Activated naive CD8-positive, alpha-beta T cell treated with anti-CD3 and anti-CD28 coated beads, Interleukin-2, amount 10 ng/mL, durations not matched to agents 7 days and 5 days (primary cell): ENCODE measurements around the gene KIF17. TPM values are rescaled to one million over a fixed set of nuclear protein-coding genes. Genes with fewer than 3 reads are reported as not detected.
A peak's percentile ranks its signal among the peaks of the same experiment; 100 is the strongest.

Experiments used
- ATAC-seq: fragments of 150-1000 bp; cut with Tn5 transposase; one replicate; pipeline ENCODE4 v1.10.0; 2021; ENCODE audit warnings: low read depth, moderate library complexity
- POLR2A ChIA-PET: fragments of 350-600 bp; sonication (Branson Sonifier 250); formaldehyde crosslinking; loops from one replicate; lab custom pipeline; 2021; ENCODE audit warnings: antibody characterized with exemption; lab: Charles Lee
- DNase-seq: peaks from one replicate; pipeline ENCODE4 v3.0.0; 2021
- H3K27ac Mint-ChIP-seq: one replicate; pipeline ENCODE4 v1.8.0; 2022; ENCODE audit warnings: mild to moderate bottlenecking, mixed read lengths
- H3K27me3 Mint-ChIP-seq: one replicate; pipeline ENCODE4 v1.8.0; 2022; ENCODE audit warnings: mild to moderate bottlenecking, moderate library complexity, mixed read lengths
- H3K36me3 Mint-ChIP-seq: one replicate; pipeline ENCODE4 v1.8.0; 2021; ENCODE audit warnings: mild to moderate bottlenecking, mixed read lengths
- H3K4me1 Mint-ChIP-seq: one replicate; pipeline ENCODE4 v1.8.0; 2021; ENCODE audit warnings: mixed read lengths
- H3K4me3 Mint-ChIP-seq: one replicate; pipeline ENCODE4 v1.8.0; 2022; ENCODE audit warnings: mild to moderate bottlenecking, moderate library complexity, mixed read lengths
- H3K9me3 Mint-ChIP-seq: one replicate; pipeline ENCODE4 v1.8.0; 2021; ENCODE audit warnings: mixed read lengths
- total RNA-seq, 2 experiments: library from RNA; stranded (reverse); gene quantifications; one replicate each; pipeline ENCODE4 v1.2.3, GENCODE V29; 2021

KIF17 gene
- total RNA-seq, 2 experiments from 2014 or later, result not detected

GRCh38 chr1:20711285-20712214, 6.3 kb downstream of the KIF17 start:
- peaks cover 16% of the 10 kb centered on the region for H3K27me3 Mint-ChIP-seq
- POLR2A ChIA-PET, result no interaction called here
- ATAC-seq (peak; percentile 14), DNase-seq (no peak)
- H3K9me3 Mint-ChIP-seq, result no peaks in the 10 kb centered on the region
- no peaks in the 10 kb centered on the region for H3K36me3 Mint-ChIP-seq
- H3K4me1 Mint-ChIP-seq, result no peaks in the 10 kb centered on the region
- H3K4me3 Mint-ChIP-seq, result no peak overlapping the region
- H3K27ac Mint-ChIP-seq, result no peak overlapping the region

- ATAC-seq, result no peak
- Mint-ChIP-seq H3K36me3 (no peaks in the 10 kb centered on the region), H3K4me1 (no peaks in the 10 kb centered on the region), H3K27ac (no peak overlapping the region), H3K9me3 (no peaks in the 10 kb centered on the region), H3K4me3 (no peak overlapping the region), H3K27me3 (peaks cover 7% of the 10 kb centered on the region)
- POLR2A ChIA-PET, result no interaction called here
- DNase-seq, result no peak
These were observed 7.1 kb downstream of the KIF17 start for GRCh38 chr1:20710469-20711284.

GRCh38 chr1:20709868-20710267, 7.9 kb downstream of the KIF17 start:
- POLR2A ChIA-PET, result no interaction called here
- H3K36me3 Mint-ChIP-seq, result no peaks in the 10 kb centered on the region
- no peaks in the 10 kb centered on the region for H3K4me1 Mint-ChIP-seq
- no peak for ATAC-seq
- no peak overlapping the region for H3K27ac Mint-ChIP-seq
- no peak for DNase-seq
- no peaks in the 10 kb centered on the region for H3K9me3 Mint-ChIP-seq
- H3K4me3 Mint-ChIP-seq, result no peak overlapping the region
- peaks cover 2% of the 10 kb centered on the region for H3K27me3 Mint-ChIP-seq

- POLR2A ChIA-PET, result no interaction called here
- Mint-ChIP-seq H3K36me3 (no peaks in the 10 kb centered on the region), H3K4me3 (no peak overlapping the region), H3K4me1 (no peaks in the 10 kb centered on the region), H3K9me3 (no peaks in the 10 kb centered on the region), H3K27me3 (peaks cover 2% of the 10 kb centered on the region), H3K27ac (no peak overlapping the region)
- ATAC-seq, result no peak
- no peak for DNase-seq
These were observed 8.9 kb downstream of the KIF17 start for GRCh38 chr1:20708891-20709290.

GRCh38 chr1:20708057-20708456, 9.8 kb downstream of the KIF17 start:
- H3K9me3 Mint-ChIP-seq, result no peaks in the 10 kb centered on the region

DNA sequence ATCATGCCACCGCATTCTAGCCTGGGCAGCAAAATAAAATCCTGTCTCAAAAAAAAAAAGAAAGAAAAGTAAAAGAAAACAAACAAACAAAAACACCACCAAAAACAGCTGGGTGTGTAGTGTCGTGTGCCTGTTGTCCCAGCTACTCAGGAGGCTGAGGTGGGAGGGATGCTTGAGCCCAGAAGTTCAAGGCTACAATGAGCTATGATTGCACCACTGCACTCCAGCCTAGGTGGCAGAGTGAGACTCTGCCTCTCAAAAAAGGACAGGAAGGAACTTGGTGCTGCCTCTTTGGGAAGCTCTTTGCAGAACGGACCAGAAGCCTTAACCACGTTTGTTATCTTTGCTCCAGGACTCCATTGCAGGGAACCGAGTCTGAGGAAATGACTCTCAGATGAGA, 11.0 kb downstream of the KIF17 start:
- Mint-ChIP-seq H3K9me3 (no peaks in the 10 kb centered on the region), H3K4me1 (no peaks in the 10 kb centered on the region), H3K27me3 (peaks cover 2% of the 10 kb centered on the region), H3K36me3 (no peaks in the 10 kb centered on the region), H3K4me3 (no peak overlapping the region), H3K27ac (no peak overlapping the region)
- DNase-seq, result no peak
- no peak for ATAC-seq
- POLR2A ChIA-PET, result no interaction called here

More at GRCh38 chr1:20708057-20708456, 9.8 kb downstream of the KIF17 start:
- POLR2A ChIA-PET, result no interaction called here
- ATAC-seq (no peak), DNase-seq (no peak)
- Mint-ChIP-seq H3K4me3 (no peak overlapping the region), H3K4me1 (no peaks in the 10 kb centered on the region), H3K27me3 (peaks cover 1% of the 10 kb centered on the region), H3K36me3 (no peaks in the 10 kb centered on the region), H3K27ac (no peak overlapping the region)

DNA sequence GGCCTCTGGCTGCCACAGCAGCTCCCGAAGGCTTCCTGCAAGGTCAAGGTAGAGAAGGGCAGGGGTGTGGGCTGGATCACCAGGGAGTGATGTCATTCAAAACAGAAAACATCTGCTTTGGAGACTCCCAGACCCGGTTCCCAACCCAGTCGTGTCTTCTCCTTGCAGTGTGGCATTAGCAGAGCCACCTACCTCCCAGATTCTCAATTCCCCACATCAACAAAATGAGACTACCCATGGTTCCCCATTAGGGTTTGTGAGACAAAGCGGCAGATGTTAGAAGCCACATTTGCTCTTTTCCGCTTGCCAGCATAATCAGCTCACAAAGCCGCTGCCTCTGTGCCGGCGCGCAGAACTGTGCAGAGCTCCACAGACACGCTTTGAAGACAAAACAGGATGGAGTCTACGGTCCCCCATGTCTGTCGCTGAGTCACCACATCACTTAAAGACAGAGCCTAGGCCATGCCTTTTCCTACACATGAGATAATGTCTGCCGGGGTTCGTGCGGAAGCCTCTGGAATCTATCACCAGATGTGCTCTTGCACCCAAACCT, 12.5 kb downstream of the KIF17 start:
- DNase-seq (no peak), ATAC-seq (no peak)
- H3K27ac Mint-ChIP-seq, result no peak overlapping the region
- H3K4me3 Mint-ChIP-seq, result no peak overlapping the region
- no peaks in the 10 kb centered on the region for H3K36me3 Mint-ChIP-seq
- H3K27me3 Mint-ChIP-seq, result peaks cover 2% of the 10 kb centered on the region
- POLR2A ChIA-PET, result no interaction called here
- no peaks in the 10 kb centered on the region for H3K4me1 Mint-ChIP-seq
- no peaks in the 10 kb centered on the region for H3K9me3 Mint-ChIP-seq

DNA sequence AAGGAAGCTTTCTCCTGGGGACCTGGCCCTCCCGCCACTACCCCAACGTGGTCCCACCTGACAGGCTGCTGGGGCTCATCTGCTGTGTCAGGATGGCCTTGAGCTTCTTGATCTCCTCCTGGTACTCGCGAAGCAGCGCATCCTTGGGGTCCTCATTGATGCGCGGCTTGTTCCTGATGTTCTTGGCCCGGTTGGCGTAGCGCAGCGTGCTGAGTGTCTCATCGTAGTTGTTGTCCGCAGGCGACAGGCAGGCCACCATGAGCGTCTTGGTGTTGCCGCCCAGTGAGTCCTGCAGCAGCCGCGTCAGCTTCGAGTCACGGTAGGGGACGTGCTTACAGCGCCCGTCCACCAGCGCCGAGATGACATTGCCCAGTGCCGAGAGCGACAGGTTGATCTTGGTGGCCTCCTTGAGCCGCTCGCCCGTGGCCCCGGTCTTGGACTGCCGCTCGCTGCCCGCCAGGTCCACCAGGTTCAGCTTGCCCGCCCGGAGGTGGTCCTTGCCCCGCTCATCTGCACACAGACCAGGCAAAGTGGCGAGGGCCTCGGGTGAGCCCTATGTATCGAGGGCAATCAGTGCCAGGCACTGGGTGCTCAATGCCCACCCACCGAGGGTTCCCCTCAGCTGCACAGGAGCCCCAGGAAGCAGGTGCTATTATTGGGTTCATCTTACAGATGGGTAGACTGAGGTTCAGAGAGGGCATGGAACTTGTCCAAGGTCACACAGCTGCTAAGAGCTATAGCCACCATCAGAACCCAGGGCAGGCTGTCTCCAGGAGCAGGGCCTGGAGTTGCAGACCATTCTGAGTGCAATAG, 13.2 kb downstream of the KIF17 start:
- H3K9me3 Mint-ChIP-seq, result no peaks in the 10 kb centered on the region
- H3K4me3 Mint-ChIP-seq, result no peak overlapping the region
- peaks cover 2% of the 10 kb centered on the region for H3K27me3 Mint-ChIP-seq
- POLR2A ChIA-PET, result no interaction called here
- DNase-seq (no peak), ATAC-seq (no peak)
- no peak overlapping the region for H3K27ac Mint-ChIP-seq
- no peaks in the 10 kb centered on the region for H3K36me3 Mint-ChIP-seq
- H3K4me1 Mint-ChIP-seq, result no peaks in the 10 kb centered on the region

- ATAC-seq, result no peak
- no peak for DNase-seq
- Mint-ChIP-seq H3K4me1 (no peaks in the 10 kb centered on the region), H3K4me3 (no peak overlapping the region), H3K36me3 (no peaks in the 10 kb centered on the region), H3K9me3 (no peaks in the 10 kb centered on the region), H3K27me3 (peaks cover 2% of the 10 kb centered on the region), H3K27ac (no peak overlapping the region)
- POLR2A ChIA-PET, result no interaction called here
These were observed 14.6 kb downstream of the KIF17 start for GRCh38 chr1:20703124-20703756.

DNA sequence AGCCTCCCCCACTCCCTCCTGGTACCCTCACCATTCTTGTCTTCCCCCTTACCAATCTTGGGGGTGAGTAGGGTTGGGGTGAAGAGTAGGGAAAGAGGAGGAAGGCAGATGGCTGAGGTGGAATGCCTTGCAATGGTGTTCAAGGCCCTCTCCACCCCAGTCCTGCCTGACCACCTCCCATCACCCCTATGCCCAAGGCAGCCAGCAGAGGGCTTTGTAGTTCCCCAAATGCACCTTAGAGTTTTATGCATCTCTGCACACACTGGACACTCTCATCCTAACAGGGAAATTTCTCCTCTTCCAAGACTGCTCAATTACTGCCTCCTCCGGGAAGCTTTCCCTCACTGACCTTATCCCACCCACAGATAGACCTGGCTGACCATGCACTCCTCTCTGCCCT, 15.4 kb downstream of the KIF17 start:
- no peak overlapping the region for H3K27ac Mint-ChIP-seq
- no peak for ATAC-seq
- no peak for DNase-seq
- no peaks in the 10 kb centered on the region for H3K9me3 Mint-ChIP-seq
- H3K27me3 Mint-ChIP-seq, result peaks cover 2% of the 10 kb centered on the region
- H3K4me3 Mint-ChIP-seq, result no peak overlapping the region
- no peaks in the 10 kb centered on the region for H3K4me1 Mint-ChIP-seq
- no peaks in the 10 kb centered on the region for H3K36me3 Mint-ChIP-seq
- POLR2A ChIA-PET, result no interaction called here

GRCh38 chr1:20701847-20702246, 16.0 kb downstream of the KIF17 start:
- POLR2A ChIA-PET, result no interaction called here
- DNase-seq (no peak), ATAC-seq (no peak)
- Mint-ChIP-seq H3K36me3 (no peaks in the 10 kb centered on the region), H3K9me3 (no peaks in the 10 kb centered on the region), H3K27ac (no peak overlapping the region), H3K4me1 (no peaks in the 10 kb centered on the region), H3K27me3 (peaks cover 2% of the 10 kb centered on the region), H3K4me3 (no peak overlapping the region)

GRCh38 chr1:20701446-20701845, 16.4 kb downstream of the KIF17 start:
- ATAC-seq (no peak), DNase-seq (no peak)
- Mint-ChIP-seq H3K27ac (no peak overlapping the region), H3K9me3 (no peaks in the 10 kb centered on the region), H3K4me1 (no peaks in the 10 kb centered on the region), H3K4me3 (no peak overlapping the region), H3K36me3 (no peaks in the 10 kb centered on the region), H3K27me3 (peaks cover 2% of the 10 kb centered on the region)
- POLR2A ChIA-PET, result no interaction called here
